Caco-2 (cell line): Measurements from ENCODE around the gene ZMYND8. TPM values are rescaled to one million over a fixed set of nuclear protein-coding genes. Genes with fewer than 3 reads are reported as not detected.

Experiments
- BruUV-seq: library from RNA; stranded (reverse); fragments of 400-500 nt; replicated peaks from 2 replicates; lab custom pipeline; 2021; lab: Mats Ljungman, UMichigan
- CTCF ChIA-PET: fragments of 300-600 bp; sonication (Branson Sonifier 250); formaldehyde crosslinking; loops from one replicate; lab custom pipeline; 2022; ENCODE audit warnings: antibody characterized with exemption; lab: Charles Lee
- POLR2A ChIA-PET: fragments of 300-600 bp; sonication (Branson Sonifier 250); formaldehyde crosslinking; loops from one replicate; lab custom pipeline; 2022; ENCODE audit warnings: antibody characterized with exemption; lab: Charles Lee
- DNase-seq, 2 experiments: peaks; one replicate each; pipeline versions ENCODE4 v3.0.0 to v3.0.0-alpha.2; 2020 to 2022
- H3K27me3 ChIP-seq: replicated peaks from 2 replicates; pipeline ENCODE4 v1.6.0; 2011; ENCODE audit warnings: low read length; ENCODE audit not compliant: control insufficient read depth, insufficient read depth
- H3K36me3 ChIP-seq: 2 replicates; pipeline ENCODE4 v1.5.1; 2011; ENCODE audit warnings: low read length; ENCODE audit not compliant: control insufficient read depth, insufficient read depth
- H3K4me1 ChIP-seq: fragments of 250-450 bp; sonication (Bioruptor Pico); 2 replicates; pipeline ENCODE4 v1.5.1; 2020; ENCODE audit warnings: mild to moderate bottlenecking
- H3K4me3 ChIP-seq: 2 replicates; pipeline ENCODE4 v1.5.1; 2011; ENCODE audit warnings: low read depth, mild to moderate bottlenecking, control low read depth, low read length
- H3K9me3 ChIP-seq: fragments of 250-450 bp; sonication (Bioruptor Pico); 2 replicates; pipeline ENCODE4 v1.5.1; 2020; ENCODE audit warnings: mild to moderate bottlenecking, moderate library complexity
- H3K27ac Mint-ChIP-seq: one replicate; pipeline ENCODE4 v1.8.0; 2022; ENCODE audit warnings: mixed read lengths; ENCODE audit not compliant: unreplicated experiment
- H3K27me3 Mint-ChIP-seq: one replicate; pipeline ENCODE4 v1.8.0; 2022; ENCODE audit warnings: mixed read lengths; ENCODE audit not compliant: insufficient read depth, unreplicated experiment
- H3K36me3 Mint-ChIP-seq: one replicate; pipeline ENCODE4 v1.8.0; 2022; ENCODE audit warnings: mild to moderate bottlenecking, mixed read lengths; ENCODE audit not compliant: insufficient read depth, unreplicated experiment
- H3K4me1 Mint-ChIP-seq: one replicate; pipeline ENCODE4 v1.8.0; 2022; ENCODE audit warnings: low read depth, mixed read lengths; ENCODE audit not compliant: unreplicated experiment
- H3K4me3 Mint-ChIP-seq: one replicate; pipeline ENCODE4 v1.8.0; 2022; ENCODE audit warnings: mild to moderate bottlenecking, moderate library complexity, mixed read lengths; ENCODE audit not compliant: unreplicated experiment
- H3K9me3 Mint-ChIP-seq: one replicate; pipeline ENCODE4 v1.8.0; 2022; ENCODE audit warnings: mixed read lengths; ENCODE audit not compliant: unreplicated experiment
- intact Hi-C: fragments of 100-400 bp; cut with micrococcal nuclease; formaldehyde crosslinking; loops from one replicate; pipeline ENCODE4 v1.10.0; 2022; ENCODE audit not compliant: unreplicated experiment
- total RNA-seq: library from RNA; stranded (reverse); gene quantifications from 2 replicates; pipeline ENCODE4 v1.2.3, GENCODE V29; 2022
- TF ChIP-seq, protein P1 (sequence below), 2 experiments: fragments of 200-600 bp in 1 of 2; IDR thresholded peaks; 1 replicate in 1 of 2; 2 replicates in 1 of 2; pipeline versions ENCODE4 v1.5.1 to v1.8.0; 2011 to 2022; ENCODE audit warnings: antibody characterized with exemption in 1 of 2, control low read depth in 1 of 2, inconsistent platforms in 1 of 2, low read depth in 1 of 2, low read length in 1 of 2, mild to moderate bottlenecking in 1 of 2, moderate library complexity in 1 of 2; ENCODE audit not compliant: insufficient read depth in 1 of 2, severe bottlenecking in 1 of 2, unreplicated experiment in 1 of 2

The ZMYND8 gene
- total RNA-seq, 1 experiment from 2014 or later: 194 TPM

DNA sequence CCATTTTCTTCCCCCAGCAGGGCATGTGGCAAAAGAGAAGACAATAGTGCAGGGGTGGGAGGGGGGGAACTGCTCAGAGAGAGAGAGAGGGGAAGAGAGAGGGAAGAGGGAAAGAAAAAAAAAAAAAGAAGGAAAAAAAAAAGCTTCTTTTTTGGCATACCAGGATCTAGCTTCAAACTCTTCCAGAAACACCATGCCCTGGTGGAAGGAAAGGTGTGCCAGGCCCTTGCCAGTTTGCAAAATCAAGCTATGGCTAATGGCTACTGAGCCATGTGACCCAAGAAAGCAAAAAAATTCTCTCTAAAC lies 326 bp downstream of the ZMYND8 start:
- H3K36me3 ChIP-seq: peaks cover 2% of the 10 kb centered on the region; the same call in 1 of the 2 replicates
- H3K36me3 Mint-ChIP-seq: peaks cover 59% of the 10 kb centered on the region
- H3K4me3 Mint-ChIP-seq: peak overlapping the region; percentile 95
- H3K4me3 ChIP-seq: peak overlapping the region; percentile 38
- TF ChIP-seq, protein P1, sequence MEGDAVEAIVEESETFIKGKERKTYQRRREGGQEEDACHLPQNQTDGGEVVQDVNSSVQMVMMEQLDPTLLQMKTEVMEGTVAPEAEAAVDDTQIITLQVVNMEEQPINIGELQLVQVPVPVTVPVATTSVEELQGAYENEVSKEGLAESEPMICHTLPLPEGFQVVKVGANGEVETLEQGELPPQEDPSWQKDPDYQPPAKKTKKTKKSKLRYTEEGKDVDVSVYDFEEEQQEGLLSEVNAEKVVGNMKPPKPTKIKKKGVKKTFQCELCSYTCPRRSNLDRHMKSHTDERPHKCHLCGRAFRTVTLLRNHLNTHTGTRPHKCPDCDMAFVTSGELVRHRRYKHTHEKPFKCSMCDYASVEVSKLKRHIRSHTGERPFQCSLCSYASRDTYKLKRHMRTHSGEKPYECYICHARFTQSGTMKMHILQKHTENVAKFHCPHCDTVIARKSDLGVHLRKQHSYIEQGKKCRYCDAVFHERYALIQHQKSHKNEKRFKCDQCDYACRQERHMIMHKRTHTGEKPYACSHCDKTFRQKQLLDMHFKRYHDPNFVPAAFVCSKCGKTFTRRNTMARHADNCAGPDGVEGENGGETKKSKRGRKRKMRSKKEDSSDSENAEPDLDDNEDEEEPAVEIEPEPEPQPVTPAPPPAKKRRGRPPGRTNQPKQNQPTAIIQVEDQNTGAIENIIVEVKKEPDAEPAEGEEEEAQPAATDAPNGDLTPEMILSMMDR (IDR thresholded peaks at IDR 0.05; ENCODE audit: insufficient read depth in 1 of 2, low read depth in 1 of 2, low read length in 1 of 2, severe bottlenecking in 1 of 2, unreplicated experiment in 1 of 2): no peak
- H3K4me1 ChIP-seq: peaks cover 70% of the 10 kb centered on the region
- ChIA-PET CTCF (interaction anchor here (0.5 to 10.2 kb wide), 18 partner anchors 17 to 1394 kb away, joined by 3 to 306 read pairs (median 5); partner anchors contain the start of gene NCOA3), POLR2A (interaction anchor here (0.6 to 7.8 kb wide), 29 partner anchors 9 to 1182 kb away, joined by 3 to 140 read pairs (median 8); partner anchors contain the start of gene NCOA3)
- intact Hi-C loops: loop anchor here (1.0 kb wide), 1 partner anchor 15 kb away; no protein-coding TSS in a partner anchor
- H3K27me3 ChIP-seq: no peaks in the 10 kb centered on the region
- H3K4me1 Mint-ChIP-seq: peaks cover 67% of the 10 kb centered on the region
- H3K9me3 Mint-ChIP-seq: no peaks in the 10 kb centered on the region
- H3K27me3 Mint-ChIP-seq: no peaks in the 10 kb centered on the region
- no peaks in the 10 kb centered on the region for H3K9me3 ChIP-seq
- BruUV-seq: no TSS peak
- peak overlapping the region; percentile 100 for H3K27ac Mint-ChIP-seq
- no peak for DNase-seq

DNA sequence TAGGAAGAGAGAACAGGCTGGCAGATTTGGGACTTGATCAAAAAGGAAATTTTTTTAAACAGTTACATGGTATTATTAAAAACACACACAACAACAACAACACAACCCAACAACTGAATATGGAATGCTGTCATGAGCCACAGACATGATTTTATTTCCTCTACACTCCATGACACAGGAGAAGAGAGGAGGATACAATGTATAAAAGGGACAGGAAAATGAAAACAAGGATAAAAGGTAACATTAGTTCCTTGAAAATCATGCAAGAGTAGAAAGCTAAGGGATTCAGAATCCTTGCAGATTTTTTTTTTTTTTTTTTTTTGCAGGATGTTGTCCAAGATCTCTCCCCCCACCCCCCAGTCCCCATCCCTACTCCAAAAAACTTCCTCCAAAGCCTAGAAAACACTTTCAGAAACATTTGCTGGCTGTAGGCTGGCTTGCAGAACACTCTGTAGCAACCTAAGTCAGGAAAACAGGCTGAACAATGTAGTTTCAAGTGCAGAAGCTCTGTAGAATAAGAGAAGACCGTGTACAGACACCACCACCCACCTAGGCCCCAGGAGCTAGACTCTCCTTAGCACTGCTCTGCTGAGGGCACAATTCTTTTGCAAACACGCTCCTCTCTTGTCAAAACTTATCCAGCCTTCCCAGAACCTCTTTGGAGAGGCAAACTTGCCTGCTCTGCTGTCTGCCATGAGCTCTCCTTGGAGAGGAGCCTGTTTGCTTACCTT lies 845 bp downstream of the ZMYND8 start:
- H3K4me3 Mint-ChIP-seq: peak overlapping the region; percentile 95
- no TSS peak for BruUV-seq
- peaks cover 62% of the 10 kb centered on the region for H3K4me1 Mint-ChIP-seq
- TF ChIP-seq, protein P1 (IDR thresholded peaks at IDR 0.05; ENCODE audit: insufficient read depth in 1 of 2, low read depth in 1 of 2, low read length in 1 of 2, severe bottlenecking in 1 of 2, unreplicated experiment in 1 of 2): no peak
- no peaks in the 10 kb centered on the region for H3K27me3 ChIP-seq
- POLR2A ChIA-PET: interaction anchor here (0.6 to 7.8 kb wide), 19 partner anchors 9 to 1182 kb away, joined by 3 to 140 read pairs (median 11); partner anchors contain the start of gene NCOA3
- peaks cover 70% of the 10 kb centered on the region for H3K4me1 ChIP-seq
- peaks cover 58% of the 10 kb centered on the region for H3K36me3 Mint-ChIP-seq
- peak overlapping the region; percentile 38 for H3K4me3 ChIP-seq
- peaks cover 2% of the 10 kb centered on the region; the same call in 1 of the 2 replicates for H3K36me3 ChIP-seq
- intact Hi-C loops: loop anchor here (1.0 kb wide), 1 partner anchor 14 kb away; no protein-coding TSS in a partner anchor
- peak overlapping the region; percentile 100 for H3K27ac Mint-ChIP-seq
- CTCF ChIA-PET: interaction anchor here (0.6 to 10.2 kb wide), 13 partner anchors 17 to 603 kb away, joined by 3 to 306 read pairs (median 5); no protein-coding TSS in a partner anchor
- no peaks in the 10 kb centered on the region for H3K9me3 ChIP-seq
- DNase-seq: peak in 1 of 2 experiments; percentile 39
- H3K27me3 Mint-ChIP-seq: no peaks in the 10 kb centered on the region
- no peaks in the 10 kb centered on the region for H3K9me3 Mint-ChIP-seq

DNA sequence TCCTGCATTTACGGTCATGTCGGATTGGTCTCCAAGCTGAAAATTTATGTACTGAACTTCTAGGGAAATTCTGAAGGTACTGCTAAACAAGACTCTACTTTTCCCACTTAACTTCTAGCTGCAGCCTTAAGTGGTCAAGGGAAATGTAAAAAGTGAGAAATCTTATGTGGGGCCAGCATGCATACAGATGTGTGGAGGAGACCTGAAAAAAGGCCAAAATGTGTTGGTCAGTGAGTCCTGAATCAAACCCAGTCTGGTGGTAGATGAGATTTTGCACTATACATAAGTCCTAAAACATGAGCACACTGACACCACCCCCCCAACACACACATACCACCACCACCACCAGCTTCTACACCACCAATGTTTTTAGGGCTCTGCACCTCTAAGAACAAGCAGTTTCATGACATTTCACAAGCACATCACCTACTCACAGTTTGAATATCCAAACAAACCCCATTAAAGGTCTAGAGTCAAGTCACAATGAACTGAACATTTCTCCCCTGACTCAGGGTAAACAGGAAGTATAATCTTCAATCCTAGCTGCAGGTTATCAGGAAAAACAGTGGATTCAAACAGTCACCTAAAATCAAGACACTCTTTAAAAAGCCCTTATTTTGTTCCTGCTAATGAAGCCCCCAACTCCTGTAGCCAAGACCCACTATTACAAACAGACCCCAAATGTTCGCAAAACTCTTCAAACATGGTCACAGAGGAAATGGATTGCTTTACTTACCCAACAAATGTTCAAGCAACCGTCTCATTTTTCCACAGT lies 1.6 kb downstream of the ZMYND8 start:
- H3K36me3 Mint-ChIP-seq: peaks cover 54% of the 10 kb centered on the region
- H3K4me3 Mint-ChIP-seq: peak overlapping the region; percentile 95
- POLR2A ChIA-PET: interaction anchor here (1.0 to 6.0 kb wide), 3 partner anchors 8 to 34 kb away, joined by 4 to 39 read pairs (median 19); no protein-coding TSS in a partner anchor
- TF ChIP-seq, protein P1 (IDR thresholded peaks at IDR 0.05; ENCODE audit: insufficient read depth in 1 of 2, low read depth in 1 of 2, low read length in 1 of 2, severe bottlenecking in 1 of 2, unreplicated experiment in 1 of 2): no peak
- DNase-seq: no peak
- H3K9me3 Mint-ChIP-seq: no peaks in the 10 kb centered on the region
- no peaks in the 10 kb centered on the region for H3K9me3 ChIP-seq
- peaks cover 55% of the 10 kb centered on the region for H3K4me1 Mint-ChIP-seq
- BruUV-seq: TSS peak; percentile 17
- H3K27ac Mint-ChIP-seq: peak overlapping the region; percentile 100
- peak overlapping the region; percentile 38 for H3K4me3 ChIP-seq
- intact Hi-C loops: no loop called here
- CTCF ChIA-PET: interaction anchor here (0.5 to 10.2 kb wide), 4 partner anchors 27 to 267 kb away, joined by 5 to 306 read pairs (median 12); no protein-coding TSS in a partner anchor
- peaks cover 2% of the 10 kb centered on the region; the same call in 1 of the 2 replicates for H3K36me3 ChIP-seq
- H3K27me3 Mint-ChIP-seq: no peaks in the 10 kb centered on the region
- H3K4me1 ChIP-seq: peaks cover 68% of the 10 kb centered on the region
- H3K27me3 ChIP-seq: no peaks in the 10 kb centered on the region
